Fibroblast of lung (primary cell): ENCODE measurements around the gene AKT1S1.

Experiments used
- EZH2 ChIP-seq: IDR thresholded peaks from 2 replicates; pipeline ENCODE4 v1.5.1; 2012; ENCODE audit warnings: low read length, control low read depth, mild to moderate bottlenecking; ENCODE audit errors: missing control alignments
- TF ChIP-seq, protein P1 (sequence below), 2 donors: IDR thresholded peaks in 1 of 2; conservative IDR thresholded peaks in 1 of 2; 1 replicate in 1 of 2; 2 replicates in 1 of 2; pipeline ENCODE4 v1.5.1; 2011 to 2012; ENCODE audit warnings: low read length in 2 of 2, control low read depth in 1 of 2, inconsistent platforms in 1 of 2, low read depth in 1 of 2, mild to moderate bottlenecking in 1 of 2

DNA sequence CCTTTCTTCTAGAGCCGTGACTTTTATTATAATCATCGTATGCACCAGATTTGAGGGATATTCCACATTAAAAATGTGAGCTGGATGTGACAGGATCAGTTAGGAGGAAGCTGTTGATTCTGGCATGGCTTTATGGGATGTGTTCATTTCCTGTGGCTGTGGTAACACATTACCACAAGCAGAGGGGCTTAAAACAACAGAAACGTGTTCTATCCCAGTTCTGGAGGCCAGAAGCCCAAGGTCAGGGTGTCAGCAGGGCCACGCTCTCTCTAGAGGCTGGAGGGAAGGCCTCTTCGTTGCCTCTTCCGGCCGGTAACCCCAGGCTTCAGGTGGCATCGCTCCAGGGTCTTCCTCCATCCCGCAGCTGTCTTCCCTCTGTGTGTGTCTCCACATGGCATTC is 44.6 kb downstream of the AKT1S1 start:
- TF ChIP-seq EZH2: no peak
- TF ChIP-seq, protein P1, sequence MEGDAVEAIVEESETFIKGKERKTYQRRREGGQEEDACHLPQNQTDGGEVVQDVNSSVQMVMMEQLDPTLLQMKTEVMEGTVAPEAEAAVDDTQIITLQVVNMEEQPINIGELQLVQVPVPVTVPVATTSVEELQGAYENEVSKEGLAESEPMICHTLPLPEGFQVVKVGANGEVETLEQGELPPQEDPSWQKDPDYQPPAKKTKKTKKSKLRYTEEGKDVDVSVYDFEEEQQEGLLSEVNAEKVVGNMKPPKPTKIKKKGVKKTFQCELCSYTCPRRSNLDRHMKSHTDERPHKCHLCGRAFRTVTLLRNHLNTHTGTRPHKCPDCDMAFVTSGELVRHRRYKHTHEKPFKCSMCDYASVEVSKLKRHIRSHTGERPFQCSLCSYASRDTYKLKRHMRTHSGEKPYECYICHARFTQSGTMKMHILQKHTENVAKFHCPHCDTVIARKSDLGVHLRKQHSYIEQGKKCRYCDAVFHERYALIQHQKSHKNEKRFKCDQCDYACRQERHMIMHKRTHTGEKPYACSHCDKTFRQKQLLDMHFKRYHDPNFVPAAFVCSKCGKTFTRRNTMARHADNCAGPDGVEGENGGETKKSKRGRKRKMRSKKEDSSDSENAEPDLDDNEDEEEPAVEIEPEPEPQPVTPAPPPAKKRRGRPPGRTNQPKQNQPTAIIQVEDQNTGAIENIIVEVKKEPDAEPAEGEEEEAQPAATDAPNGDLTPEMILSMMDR (conservative IDR thresholded peaks at IDR 0.05 in 1 of 2, IDR thresholded peaks at IDR 0.05 in 1 of 2; ENCODE audit: low read depth in 1 of 2, low read length in 2 of 2): no peak
